Lung microvascular endothelial cell (primary cell): ENCODE results near the gene IGF1R. TPM values are rescaled to one million over a fixed set of nuclear protein-coding genes. Genes with fewer than 3 reads are reported as not detected.
A peak's percentile ranks its signal among the peaks of the same experiment; 100 is the strongest.

Experiments
- DNase-seq, 2 donors: peaks; one replicate each; pipeline versions ENCODE4 v3.0.0 to v3.0.0-alpha.2; 2010; ENCODE audit warnings: low read depth in 2 of 2
- total RNA-seq: library from RNA; depleted of rRNA; stranded (reverse); fragments of >200 nt; gene quantifications from 2 replicates; pipeline ENCODE4 v1.2.1, GENCODE V29; 2014

IGF1R gene
- total RNA-seq, 1 donor from 2014 or later, result 20.4 TPM

DNA sequence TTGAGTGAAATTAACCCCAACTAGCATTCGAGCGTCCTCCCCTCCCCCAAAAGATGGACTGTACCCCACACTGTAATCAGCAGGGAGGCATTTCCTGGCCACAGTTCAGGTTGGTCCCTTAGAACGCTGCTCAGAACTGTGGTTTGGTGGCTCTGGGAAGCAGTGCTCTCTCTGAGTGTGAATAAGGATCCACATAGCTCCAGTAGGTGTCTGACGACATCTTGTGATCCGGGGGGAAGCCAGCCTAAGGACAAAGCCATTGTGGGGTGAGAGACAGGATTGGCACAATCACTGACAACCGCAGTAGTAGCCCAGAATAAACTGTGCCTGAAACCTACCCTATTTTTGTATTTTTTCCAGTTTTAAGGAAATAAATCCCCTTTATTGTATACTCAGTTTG lies 125.3 kb downstream of the IGF1R start:
- no peak for DNase-seq

DNA sequence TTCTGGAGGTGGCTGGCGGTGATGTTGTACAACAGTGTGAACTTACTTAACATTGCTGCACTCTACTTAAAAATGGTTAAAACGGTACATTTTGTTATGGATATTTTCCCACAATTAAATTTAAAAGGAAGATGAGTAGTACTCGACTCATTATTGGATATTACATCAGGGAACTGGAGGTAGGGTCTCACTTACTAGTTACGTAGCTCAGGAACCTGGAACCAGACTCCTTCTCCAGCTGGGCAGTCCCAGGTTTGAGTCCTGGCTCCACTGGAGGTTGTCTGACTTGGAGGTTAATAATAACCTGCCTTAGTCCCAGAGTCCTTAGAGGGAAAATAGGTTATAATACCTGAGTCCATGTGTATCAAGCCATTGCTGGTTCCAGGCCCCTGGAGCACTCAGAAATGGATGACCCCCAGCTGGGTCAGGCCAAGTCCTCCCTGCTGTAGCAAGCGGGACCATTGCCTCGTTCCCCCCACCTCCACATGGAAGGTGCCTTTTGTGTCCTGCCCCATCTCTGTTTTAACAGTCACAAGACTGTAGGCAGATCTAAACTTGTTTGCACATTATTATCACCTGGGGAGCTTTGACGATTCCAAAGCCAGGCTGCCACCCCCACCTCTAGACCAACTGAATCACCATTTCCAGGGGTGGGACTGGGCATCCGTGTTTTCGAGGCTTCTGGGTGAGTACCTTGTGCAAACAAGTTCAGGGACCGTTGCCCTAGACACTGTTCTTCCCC lies 126.6 kb downstream of the IGF1R start:
- DNase-seq, result no peak

DNA sequence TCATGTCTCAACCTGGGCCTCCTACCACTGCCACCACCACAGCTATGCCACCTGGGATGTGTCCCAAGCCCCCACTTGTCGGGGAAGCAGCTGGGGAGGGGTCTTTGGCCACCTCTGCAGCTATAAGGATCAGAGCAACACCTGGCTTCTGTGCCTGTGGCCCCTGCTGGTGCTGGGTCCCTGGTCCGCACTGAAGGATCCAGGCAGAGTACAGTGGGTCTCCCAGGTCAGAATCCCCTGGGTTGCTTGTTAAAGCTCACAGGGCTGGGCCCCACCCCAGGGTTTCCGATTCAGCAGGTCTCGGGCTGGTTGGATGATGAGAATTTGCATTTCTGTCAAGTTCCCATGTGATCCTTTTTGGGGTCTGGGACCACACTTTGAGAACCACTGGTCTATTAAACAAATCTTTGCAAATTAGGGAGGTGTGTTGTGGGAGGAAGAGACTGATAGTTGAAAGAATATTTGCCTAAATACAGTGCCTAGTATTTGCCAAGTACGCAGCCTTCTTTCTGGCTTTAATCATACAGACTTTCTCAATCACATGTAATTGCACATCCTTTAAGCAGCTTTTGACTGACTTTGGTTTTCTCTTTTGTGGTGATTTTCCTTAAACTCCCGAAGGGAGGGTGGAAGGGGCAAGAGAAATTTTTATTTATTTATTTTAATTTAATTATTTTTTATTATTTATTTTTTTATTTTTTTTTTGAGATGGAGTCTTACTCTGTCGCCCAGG lies 127.3 kb downstream of the IGF1R start:
- no peak for DNase-seq

DNA sequence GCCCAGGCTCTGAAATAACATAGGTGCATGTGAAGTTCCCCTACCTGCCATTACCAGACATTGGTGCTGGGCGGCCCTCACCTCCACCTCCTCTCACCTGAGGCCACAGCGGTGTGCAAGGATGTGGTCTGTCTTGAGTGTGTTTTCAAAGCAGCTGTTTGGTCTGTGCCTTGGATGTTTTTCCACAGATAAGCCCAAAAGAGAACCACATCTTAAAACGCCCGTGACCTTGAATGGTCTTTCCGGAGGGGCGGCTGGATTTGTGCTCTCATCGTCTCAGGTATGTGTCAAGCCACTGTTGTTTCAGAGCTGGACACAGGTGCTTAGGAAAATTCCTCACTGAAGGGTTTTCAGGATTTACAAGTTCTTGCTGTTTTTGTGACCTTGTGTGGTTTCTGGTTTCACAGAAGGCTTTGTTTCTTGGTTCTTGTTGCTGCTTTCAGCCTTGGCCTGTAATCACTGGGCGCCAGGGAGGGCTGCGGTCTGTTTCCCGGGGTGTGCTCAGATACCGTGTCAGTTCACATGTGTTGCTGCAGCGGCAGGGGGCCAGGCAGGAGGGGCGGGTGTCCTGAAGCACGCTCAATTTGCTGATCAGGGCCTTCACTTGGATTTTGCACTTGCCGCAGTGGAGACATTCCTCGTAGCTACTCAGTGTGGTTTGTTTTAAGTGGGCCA lies 128.4 kb downstream of the IGF1R start:
- DNase-seq, result no peak

DNA sequence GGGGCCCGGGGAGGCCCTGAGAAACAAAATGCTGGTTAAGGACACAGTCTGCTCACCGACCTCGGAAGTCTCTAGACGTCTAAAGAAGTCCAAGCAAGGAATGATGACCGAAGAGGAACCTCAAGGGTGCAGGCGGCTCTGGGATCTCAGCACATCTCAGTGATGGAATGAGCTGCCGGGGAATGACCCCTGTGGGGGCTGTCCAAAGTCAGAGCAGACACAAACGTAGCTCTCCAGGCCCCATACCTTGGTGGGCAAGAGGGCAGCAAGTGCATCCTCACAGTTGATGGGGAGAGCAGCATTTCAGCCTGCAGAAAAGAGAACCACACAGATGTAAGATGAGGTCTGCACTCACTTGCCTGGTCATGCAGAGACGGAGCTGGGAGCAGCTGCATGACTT lies 129.1 kb downstream of the IGF1R start:
- no peak for DNase-seq

DNA sequence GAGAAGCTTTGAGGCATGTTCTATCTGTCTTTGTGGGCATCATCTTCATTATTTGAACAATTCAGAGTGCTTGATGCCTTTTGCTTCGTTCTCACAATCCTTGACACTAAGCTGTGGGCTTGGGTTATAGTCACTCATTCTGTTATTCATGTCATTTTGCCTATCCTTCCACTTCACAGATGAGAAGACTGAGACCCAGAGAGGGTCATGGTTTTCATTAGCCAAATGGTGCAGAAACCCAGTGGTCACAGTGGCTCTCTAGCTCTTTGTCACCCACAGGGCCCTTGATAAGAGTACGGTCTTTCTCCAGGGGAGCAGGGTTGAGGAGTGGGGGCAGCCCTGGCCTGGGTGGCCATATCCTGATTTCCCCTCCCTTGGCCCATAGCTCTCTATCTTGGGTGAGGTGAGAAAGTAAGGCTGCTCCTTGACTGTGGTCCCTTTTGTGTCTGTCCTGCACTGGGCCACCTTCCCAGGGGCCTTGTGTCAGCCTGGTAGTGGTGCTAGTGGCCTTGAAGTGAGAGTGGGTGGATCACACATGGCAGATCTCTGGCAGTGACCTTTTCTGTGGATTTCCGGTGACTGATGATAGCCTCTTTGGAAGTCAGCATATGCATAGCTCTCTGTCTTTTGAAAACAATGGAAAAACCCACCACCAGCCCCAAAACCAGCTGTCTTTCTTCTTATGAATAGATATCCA lies 130.1 kb downstream of the IGF1R start:
- DNase-seq, result peak in 1 of 2 donors; percentile 68

DNA sequence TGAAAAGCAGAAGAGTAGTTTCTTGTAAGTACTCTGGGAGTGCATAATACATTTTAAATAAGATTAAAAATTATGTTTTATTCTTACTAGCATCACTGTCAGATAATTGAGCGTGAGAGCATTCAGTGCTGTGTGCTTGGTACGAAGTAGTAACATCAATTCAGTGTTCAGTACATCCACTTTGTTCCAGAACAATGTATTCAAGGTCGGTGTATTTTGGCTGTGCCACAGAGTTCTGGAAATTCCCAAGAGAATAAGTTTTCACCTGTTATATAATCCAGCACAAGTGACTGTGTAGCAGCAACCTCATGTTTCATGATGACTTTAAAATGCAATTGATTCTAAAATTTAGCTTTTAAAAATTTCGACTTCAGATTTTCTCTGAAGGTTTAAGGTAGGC lies 130.6 kb downstream of the IGF1R start:
- peak in 1 of 2 donors; percentile 46 for DNase-seq

DNA sequence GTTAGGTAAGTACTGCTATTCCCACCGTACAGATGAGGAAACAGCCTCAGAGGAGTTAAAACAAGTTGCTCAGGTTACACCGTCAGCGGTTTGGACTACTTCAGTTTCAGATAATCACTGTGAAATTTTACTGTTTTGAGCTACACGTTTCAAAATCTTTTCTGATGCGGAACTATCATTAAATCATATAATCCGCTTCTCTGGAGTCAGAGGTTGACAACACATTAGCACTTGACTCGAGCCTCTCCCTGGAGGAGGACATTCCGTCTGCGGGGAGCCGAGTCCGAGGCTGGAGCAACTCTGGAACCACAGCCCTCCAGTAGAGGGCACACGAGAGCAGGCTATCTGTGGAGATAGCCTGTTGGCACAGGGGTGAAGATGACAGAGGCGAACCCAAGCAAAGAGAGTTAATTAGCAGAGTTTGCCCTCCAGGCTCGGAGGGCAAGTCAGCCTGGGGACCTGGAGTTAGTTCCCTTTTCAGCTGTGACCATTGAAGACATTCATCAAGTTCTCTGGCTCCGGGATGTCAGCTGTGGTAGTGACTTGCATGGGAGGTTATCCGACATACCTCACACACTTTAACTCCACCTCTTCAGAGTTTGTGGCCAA lies 131.2 kb downstream of the IGF1R start:
- DNase-seq, result peak; percentile 73 to 74

DNA sequence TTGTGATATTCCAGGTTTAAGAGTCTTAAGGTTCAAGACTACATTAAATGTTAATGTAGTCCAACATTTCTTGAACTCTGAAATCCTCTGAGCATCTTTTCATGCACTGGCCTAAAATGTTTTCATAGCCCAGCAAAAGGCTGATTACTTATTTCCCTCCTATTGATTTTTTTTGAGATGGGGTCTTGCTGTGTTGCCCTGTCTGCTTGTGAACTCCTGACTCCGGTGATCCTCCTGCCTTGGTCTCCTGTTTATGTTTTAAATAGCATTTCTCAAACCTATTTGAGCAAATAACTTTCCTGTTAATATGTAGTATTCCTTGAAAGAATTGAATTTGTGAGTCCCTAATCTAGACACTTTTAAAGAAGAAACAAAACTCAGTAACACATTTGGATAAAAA lies 133.5 kb downstream of the IGF1R start:
- DNase-seq, result no peak

DNA sequence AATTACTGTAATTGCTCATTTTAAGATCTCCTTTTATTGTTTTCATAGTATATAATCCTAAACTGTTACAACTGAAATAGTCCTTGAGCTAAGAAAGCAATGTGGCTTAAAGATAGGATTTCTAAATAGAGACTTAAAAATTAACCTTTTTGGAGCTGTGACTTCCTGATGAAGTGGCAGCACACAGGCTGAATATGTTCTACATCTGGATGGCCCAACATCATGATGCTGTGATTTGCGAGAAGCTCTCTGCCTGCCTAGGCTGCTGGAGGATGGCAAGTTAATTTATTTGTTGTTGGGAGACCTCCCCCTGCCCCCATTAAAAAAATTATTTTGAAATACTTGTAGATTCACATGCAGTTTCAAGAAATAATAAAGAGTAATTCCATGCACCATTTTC lies 134.5 kb downstream of the IGF1R start:
- no peak for DNase-seq

DNA sequence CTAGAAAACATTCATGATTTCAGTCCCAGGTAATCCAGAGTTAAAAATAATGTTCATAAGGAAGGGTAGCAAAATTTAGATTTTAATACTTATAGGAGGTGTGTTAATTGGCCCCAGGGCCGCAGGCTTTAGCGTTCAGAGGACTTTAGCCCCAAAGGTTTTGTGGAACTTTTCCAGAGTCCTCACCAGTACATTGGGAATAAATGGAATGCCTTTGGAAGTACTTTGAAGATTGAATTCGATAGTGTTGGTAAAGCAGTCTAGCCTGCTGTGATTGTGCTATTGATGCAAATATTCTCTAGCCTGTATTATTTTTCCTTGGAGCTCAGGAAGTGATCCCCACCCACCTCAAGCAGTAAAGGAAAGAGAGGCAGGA lies 137.1 kb downstream of the IGF1R start:
- DNase-seq, result no peak

DNA sequence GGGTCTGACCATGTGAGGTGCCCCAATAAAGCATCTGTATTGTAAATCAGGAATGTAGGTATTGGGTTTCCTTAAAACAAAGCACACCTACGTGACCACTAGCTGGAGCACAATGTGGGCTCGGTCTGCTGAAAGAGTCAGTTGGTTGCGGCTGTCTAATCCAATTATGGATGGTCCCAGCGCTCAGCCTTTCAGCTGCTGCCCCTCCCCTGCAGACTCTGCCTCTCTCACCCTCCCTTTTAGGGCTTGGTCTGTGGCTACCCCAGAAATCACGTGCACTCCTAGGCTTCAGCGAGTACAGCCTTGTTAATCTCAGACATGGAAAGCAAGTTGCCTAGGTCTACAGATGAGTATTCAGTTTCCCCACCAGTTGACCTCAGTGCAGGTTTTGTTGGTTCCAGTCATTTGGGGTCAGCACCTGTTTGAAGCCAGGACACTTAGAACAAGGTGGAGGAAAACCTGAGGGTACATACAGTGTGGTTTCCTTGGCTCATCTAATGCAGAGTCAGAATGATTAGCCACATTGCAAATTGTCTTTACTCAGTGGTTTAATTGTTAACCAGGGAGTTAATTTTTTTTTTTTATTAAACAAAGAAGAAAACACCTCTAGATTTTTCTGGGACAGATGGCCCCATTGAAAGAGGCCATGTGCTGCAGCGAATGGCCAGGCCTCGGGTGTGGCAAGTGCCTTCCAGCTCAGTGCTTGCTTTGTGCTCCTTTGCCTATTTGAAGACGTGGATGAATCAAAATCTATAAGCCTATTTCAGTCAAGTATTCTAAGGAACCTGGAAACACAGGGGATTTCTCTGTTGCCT lies 137.7 kb downstream of the IGF1R start:
- DNase-seq, result no peak

DNA sequence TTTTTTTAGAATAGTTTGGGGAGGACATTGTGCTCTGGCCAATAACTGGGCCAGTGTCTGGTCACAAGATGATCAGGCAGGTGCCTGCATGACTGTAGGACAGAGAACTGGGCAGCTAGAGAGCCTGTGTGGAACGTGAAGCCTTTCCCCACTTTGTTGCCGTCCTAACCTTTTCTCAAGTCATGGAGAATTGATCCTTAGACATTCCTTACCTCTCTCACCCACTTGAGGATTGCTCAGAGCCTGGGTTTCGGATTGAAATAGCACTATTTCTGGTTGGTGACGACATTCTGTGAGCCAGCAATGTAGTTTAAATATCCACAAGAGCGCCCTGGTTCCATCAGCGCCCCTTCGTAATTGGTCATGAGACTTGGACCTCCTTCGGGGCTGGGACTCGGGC lies 138.4 kb downstream of the IGF1R start:
- DNase-seq, result no peak

DNA sequence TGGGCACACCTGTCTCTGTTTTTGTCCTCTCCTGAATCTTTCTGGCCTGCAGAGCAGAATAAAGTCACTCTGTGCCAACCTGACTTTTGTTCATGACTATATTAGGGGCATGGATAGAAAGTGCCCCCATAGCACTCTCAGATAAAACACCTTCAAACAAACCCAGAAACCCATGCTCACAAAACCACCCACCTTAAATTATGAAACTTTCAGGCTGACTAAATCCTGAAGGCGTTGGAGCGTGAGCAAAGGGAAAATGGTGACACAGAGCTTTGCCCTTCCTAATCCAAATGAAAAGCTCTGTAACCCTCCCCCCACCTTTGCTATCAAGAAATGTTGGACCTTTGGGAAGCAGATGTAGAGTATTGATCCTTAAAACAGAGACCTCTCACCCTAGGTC lies 138.9 kb downstream of the IGF1R start:
- no peak for DNase-seq

DNA sequence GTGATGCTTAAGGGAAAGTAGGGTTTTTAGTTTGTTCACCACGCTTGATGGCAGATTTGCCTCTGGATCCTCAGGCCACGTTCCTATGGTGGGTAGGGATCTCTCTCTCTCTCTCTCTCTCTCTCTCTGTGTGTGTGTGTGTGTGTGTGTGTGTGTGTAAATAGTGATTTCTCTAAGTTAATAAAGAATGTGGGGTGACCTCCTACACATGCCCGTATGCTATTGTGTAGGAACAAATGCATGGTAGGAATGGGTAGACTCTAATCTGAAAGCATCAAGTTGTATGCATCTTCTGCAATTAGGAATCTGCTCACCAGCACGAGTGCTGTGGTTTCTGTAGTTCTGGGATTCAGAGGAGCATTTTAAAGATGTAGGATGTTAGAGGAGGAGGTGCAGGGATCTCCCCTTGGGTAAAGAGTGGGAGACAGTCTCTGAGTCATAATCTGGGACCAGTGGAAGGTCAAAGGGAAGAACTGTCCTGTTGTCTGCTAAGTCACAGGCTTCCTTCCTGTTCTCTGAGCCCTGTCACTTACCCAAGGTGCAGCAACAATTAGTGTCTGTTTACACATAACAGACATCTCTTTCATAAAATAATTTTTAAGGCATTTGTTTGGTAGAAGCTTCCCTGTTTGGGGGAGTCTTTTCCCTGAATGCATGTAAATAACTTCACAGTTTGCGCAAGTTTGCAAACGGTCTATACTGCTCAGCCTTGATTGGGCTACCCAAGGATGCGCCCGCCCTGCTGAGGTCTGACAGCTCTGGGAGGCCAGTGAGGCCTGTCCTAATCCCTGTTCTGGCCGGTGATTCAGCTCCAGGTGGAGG lies 139.8 kb downstream of the IGF1R start:
- peak in 1 of 2 donors; percentile 39 for DNase-seq

DNA sequence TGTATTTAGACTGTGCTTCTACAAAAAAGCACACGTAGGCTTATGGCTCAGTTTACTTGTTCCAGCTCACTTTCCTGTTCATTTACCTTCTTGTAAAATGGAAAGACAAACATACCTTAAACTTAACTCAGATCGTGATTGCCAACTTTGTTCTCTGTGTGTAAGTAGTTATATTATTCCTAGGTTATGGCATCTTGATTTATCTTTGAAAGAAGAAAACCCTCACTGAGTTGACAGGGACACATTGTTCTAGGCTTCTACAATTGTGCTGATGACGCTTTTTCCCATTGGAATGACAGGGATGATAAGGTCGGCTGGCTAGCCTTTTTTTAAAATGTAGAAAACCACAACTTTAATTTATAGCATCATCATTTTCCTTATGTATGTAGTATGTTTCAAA lies 140.7 kb downstream of the IGF1R start:
- DNase-seq, result no peak

DNA sequence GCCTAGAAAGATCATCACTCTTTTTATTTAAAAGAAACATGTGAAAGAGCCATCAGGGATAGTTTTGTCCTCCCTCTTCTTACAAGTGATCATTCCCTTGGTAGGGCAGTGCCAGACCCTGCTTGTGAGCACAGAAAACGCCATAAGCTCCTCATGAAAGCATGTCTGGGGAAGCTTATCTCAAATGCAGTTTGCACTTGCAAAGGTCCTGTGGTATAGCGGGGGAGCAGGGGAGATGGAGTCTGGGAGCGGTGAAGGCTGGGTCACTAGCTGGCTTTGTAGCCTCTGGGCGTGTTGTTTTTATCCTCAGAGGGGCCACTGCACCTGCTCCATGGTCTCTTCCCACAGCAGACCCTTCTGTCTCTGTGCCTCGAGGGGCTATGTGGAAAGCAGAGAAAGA lies 141.9 kb downstream of the IGF1R start:
- no peak for DNase-seq

DNA sequence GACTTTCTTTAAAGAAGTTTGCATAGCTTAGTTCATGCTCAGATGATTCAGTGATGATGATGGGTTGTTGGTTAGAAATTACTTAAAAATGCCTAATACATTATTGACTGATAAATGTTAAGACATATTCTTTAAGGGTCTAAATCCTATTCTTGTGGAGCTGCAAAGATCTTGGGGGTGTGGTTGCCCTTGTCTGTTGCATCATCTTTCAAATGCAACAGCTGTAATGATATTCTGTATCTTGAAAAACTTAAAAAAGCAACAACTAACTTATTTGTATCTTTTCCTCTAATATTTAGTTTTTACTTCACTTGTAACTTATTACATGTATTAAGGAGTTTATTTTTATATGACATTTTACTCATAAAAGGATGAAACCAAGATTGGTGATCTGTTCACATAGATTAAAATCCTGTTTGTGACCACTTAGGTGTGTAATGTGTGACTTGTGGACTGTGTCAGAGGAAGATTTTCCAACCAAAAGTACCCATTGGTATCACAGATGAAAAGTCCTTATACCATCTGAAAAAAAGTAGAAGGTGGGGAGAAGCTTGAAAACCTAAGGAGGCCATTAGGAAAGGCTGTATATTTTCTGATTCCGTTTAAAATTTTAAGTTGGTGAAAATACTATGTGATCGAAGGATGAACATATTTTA lies 142.8 kb downstream of the IGF1R start:
- DNase-seq, result no peak

DNA sequence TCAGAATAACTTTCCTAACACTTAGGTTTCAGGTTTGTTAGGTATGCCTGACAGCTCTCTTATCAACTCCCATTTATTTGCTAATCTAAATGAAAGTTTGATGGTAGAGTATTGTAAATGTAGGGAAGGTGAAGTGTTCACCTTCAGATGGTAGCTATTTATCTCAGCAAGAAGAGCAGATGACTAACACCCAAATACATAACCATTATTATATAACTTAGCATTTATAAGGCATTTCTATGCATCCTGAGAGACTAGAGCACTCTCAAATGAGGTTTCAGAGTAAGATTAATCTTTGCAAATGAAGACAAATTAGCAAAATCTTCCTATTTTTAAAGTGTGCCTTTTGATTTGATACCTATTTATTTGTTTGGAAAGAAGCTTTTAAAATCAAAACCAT lies 143.8 kb downstream of the IGF1R start:
- no peak for DNase-seq
